ENCODE results near the gene SDF4. TPM values are rescaled to one million over a fixed set of nuclear protein-coding genes. Genes with fewer than 3 reads are reported as not detected.

The SDF4 gene
- total RNA-seq, 2 donors from 2014 or later, result 89.2 to 97.6 TPM

DNA sequence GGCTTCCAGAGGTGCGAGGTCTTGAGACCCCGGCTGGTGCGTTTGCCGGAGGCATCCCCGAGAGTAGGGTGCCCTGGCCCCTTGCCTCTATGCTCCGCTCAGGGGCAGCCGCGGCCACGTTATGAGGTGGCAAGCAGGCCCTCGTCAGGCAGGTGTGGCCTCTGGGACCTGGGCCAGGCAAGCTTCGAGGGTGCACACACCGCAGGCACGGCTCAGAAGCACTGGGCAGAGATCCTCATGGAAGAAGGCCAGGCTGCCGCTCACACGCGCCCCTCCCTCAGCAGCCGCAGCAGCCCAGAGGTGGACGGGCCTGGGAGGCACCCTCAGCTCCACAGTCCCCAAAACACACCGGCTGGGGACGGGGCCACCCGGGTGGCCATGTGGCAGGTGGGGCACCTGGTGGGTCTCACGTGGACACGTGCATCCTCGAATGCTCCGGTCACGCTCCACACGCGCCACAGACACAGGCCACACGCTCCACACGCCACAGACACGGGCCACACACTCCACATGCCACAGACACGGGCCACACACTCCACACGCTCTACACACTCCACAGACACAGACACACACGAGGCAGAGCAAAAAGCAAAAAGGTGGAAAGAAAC lies 6.5 kb downstream of the SDF4 start:
- ATAC-seq, result no peak
- no peak for DNase-seq
- intact Hi-C loops (cut with DNase I), result loop anchor here (5.0 kb wide), 1 partner anchor 108 kb away; the partner anchor contains the start of gene C1orf159
- Histone ChIP-seq H3K4me1 (peaks cover 12% of the 10 kb centered on the region), H3K36me3 (replicated peaks in 1 of 2; ENCODE audit: insufficient read depth in 1 of 2, low read depth in 2 of 2) (peaks cover 20 to 31% of the 10 kb centered on the region in 2 donors), H3K4me3 (no peak overlapping the region), H3K9me3 (no peaks in the 10 kb centered on the region), H3K27me3 (no peaks in the 10 kb centered on the region), H3K27ac (no peak overlapping the region)
- WGBS, 2 donors, result 84 to 96% methylated on average over 16 to 34 of the region's 34 CpGs
- TF ChIP-seq, protein P1, sequence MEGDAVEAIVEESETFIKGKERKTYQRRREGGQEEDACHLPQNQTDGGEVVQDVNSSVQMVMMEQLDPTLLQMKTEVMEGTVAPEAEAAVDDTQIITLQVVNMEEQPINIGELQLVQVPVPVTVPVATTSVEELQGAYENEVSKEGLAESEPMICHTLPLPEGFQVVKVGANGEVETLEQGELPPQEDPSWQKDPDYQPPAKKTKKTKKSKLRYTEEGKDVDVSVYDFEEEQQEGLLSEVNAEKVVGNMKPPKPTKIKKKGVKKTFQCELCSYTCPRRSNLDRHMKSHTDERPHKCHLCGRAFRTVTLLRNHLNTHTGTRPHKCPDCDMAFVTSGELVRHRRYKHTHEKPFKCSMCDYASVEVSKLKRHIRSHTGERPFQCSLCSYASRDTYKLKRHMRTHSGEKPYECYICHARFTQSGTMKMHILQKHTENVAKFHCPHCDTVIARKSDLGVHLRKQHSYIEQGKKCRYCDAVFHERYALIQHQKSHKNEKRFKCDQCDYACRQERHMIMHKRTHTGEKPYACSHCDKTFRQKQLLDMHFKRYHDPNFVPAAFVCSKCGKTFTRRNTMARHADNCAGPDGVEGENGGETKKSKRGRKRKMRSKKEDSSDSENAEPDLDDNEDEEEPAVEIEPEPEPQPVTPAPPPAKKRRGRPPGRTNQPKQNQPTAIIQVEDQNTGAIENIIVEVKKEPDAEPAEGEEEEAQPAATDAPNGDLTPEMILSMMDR (IDR thresholded peaks at IDR 0.05), result no peak
- TF ChIP-seq POLR2A (IDR thresholded peaks at IDR 0.05), result no peak

DNA sequence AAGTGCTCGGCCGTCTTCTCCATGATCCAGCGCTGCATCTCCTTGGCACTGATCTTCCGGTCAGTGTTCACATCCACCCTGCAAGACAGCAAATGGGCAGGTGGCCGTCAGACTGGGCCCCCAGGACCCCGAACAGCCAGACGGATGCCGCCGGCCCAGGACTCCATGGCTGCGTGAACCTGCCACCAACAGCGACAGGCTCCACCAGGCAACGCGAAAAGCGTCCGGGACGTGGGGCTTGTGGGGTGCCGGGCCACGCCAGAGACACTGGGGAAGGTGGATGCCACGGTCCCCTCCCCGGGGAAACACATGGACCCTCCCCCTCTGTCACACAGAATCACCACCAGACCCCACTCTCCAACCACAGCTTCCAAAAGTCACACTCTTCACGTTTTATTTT lies 7.9 kb downstream of the SDF4 start:
- Histone ChIP-seq H3K27ac (no peak overlapping the region), H3K27me3 (no peaks in the 10 kb centered on the region), H3K4me3 (no peak overlapping the region), H3K4me1 (no peaks in the 10 kb centered on the region), H3K36me3 (replicated peaks in 1 of 2; ENCODE audit: insufficient read depth in 1 of 2, low read depth in 2 of 2) (peaks cover 20 to 31% of the 10 kb centered on the region in 2 donors), H3K9me3 (no peaks in the 10 kb centered on the region)
- TF ChIP-seq, protein P1 (IDR thresholded peaks at IDR 0.05), result no peak
- no peak for TF ChIP-seq POLR2A (IDR thresholded peaks at IDR 0.05)
- WGBS, 2 donors, result 90 to 93% methylated on average over 11 to 21 of the region's 21 CpGs
- ATAC-seq, result no peak
- intact Hi-C loops (cut with DNase I), result no loop called here
- DNase-seq, result no peak

DNA sequence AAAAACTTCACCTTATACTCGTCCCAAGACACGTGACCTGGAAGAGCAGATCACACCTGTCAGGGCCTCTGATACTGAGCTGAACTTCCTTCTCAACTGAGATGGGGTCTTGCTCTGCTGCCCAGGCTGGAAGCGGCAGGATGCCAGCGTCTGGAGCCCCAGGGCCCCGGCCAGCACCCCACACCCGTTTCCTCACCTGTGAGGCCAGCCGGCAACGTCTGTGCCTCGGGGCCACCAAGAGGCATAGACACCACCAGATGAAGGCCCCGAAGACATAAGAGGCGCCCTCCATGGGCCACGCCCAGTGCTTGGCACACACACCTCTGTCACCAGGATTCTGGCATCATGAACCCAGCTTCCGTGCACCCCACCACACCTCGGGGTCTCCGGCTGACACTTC lies 8.5 kb downstream of the SDF4 start:
- H3K4me1 ChIP-seq, result no peaks in the 10 kb centered on the region
- no peak overlapping the region for H3K27ac ChIP-seq
- peaks cover 20 to 29% of the 10 kb centered on the region in 2 donors for H3K36me3 ChIP-seq (replicated peaks in 1 of 2; ENCODE audit: insufficient read depth in 1 of 2, low read depth in 2 of 2)
- H3K9me3 ChIP-seq, result no peaks in the 10 kb centered on the region
- 95 to 100% methylated on average over 4 to 15 of the region's 15 CpGs for WGBS, 2 donors
- TF ChIP-seq, protein P1 (IDR thresholded peaks at IDR 0.05), result no peak
- TF ChIP-seq POLR2A (IDR thresholded peaks at IDR 0.05), result no peak
- intact Hi-C loops (cut with DNase I), result no loop called here
- no peak overlapping the region for H3K4me3 ChIP-seq
- no peaks in the 10 kb centered on the region for H3K27me3 ChIP-seq
- no peak for ATAC-seq
- no peak for DNase-seq

- Histone ChIP-seq H3K4me3 (no peak overlapping the region), H3K27me3 (no peaks in the 10 kb centered on the region), H3K4me1 (no peaks in the 10 kb centered on the region), H3K27ac (no peak overlapping the region), H3K9me3 (no peaks in the 10 kb centered on the region), H3K36me3 (replicated peaks in 1 of 2; ENCODE audit: insufficient read depth in 1 of 2, low read depth in 2 of 2) (peaks cover 15 to 25% of the 10 kb centered on the region in 2 donors)
- DNase-seq (no peak), ATAC-seq (no peak)
- 93 to 96% methylated on average over 36 to 44 of the region's 44 CpGs for WGBS, 2 donors
- intact Hi-C loops (cut with DNase I), result no loop called here
- TF ChIP-seq, protein P1 (IDR thresholded peaks at IDR 0.05), result no peak
- TF ChIP-seq POLR2A (IDR thresholded peaks at IDR 0.05), result no peak
Measured at GRCh38 chr1:1222575-1223225, 9.1 kb downstream of the SDF4 start.
